T-cell (primary cell): ENCODE measurements around the gene DHCR7. TPM values are rescaled to one million over a fixed set of nuclear protein-coding genes. Genes with fewer than 3 reads are reported as not detected.

Experiments
- ATAC-seq, 4 experiments: fragments of 200-7000 bp in 3 of 4; fragments of 150-1000 bp in 1 of 4; cut with Tn5 transposase; replicated peaks in 1 of 4; 1 replicate in 3 of 4; 2 replicates in 1 of 4; pipeline ENCODE4 v1.10.0; 2021; ENCODE audit warnings: moderate library complexity in 3 of 4, mild to moderate bottlenecking in 2 of 4, moderate number of reproducible peaks in 1 of 4
- CTCF ChIA-PET, 2 donors: fragments of 300-600 bp; sonication (Branson Sonifier 250); formaldehyde crosslinking; loops; one replicate each; lab custom pipeline; 2022; ENCODE audit warnings: antibody characterized with exemption in 2 of 2; lab: Charles Lee
- POLR2A ChIA-PET, 2 donors: fragments of 300-600 bp; sonication (Branson Sonifier 250); formaldehyde crosslinking; loops; one replicate each; lab custom pipeline; 2022; ENCODE audit warnings: antibody characterized with exemption in 2 of 2; lab: Charles Lee
- DNase-seq, 35 experiments: peaks; one replicate each; pipeline versions ENCODE4 v3.0.0 to v3.0.0-alpha.2; 2013 to 2023
- H3K27ac ChIP-seq: one replicate; pipeline ENCODE4 v1.5.1; 2013; ENCODE audit warnings: low read length
- H3K27me3 ChIP-seq, 2 experiments: replicated peaks in 1 of 2; 1 replicate in 1 of 2; 2 replicates in 1 of 2; pipeline versions ENCODE4 v1.6.1 to v1.7.0; 2013; ENCODE audit warnings: low read length in 1 of 2, mixed read lengths in 1 of 2; ENCODE audit not compliant: control insufficient read depth in 2 of 2, insufficient read depth in 2 of 2; ENCODE audit errors: extremely low read depth in 1 of 2
- H3K36me3 ChIP-seq, 2 donors: 1 replicate in 1 of 2; 2 replicates in 1 of 2; pipeline versions ENCODE4 v1.6.1 to v1.7.0; 2013; ENCODE audit warnings: low read length in 1 of 2; ENCODE audit not compliant: control insufficient read depth in 2 of 2, insufficient read depth in 1 of 2; ENCODE audit errors: extremely low read depth in 1 of 2
- H3K4me1 ChIP-seq, 2 experiments: 1 replicate in 1 of 2; 2 replicates in 1 of 2; pipeline versions ENCODE4 v1.6.1 to v1.7.0; 2013; ENCODE audit warnings: low read length in 2 of 2, mixed read lengths in 1 of 2; ENCODE audit not compliant: insufficient read depth in 2 of 2, control insufficient read depth in 1 of 2; ENCODE audit errors: extremely low read depth in 1 of 2
- H3K4me3 ChIP-seq, 2 donors: 1 replicate in 1 of 2; 2 replicates in 1 of 2; pipeline versions ENCODE4 v1.5.1 to v1.7.0; 2013; ENCODE audit warnings: mild to moderate bottlenecking in 2 of 2, low read length in 1 of 2, moderate library complexity in 1 of 2; ENCODE audit not compliant: control insufficient read depth in 1 of 2; ENCODE audit errors: extremely low read depth in 1 of 2
- H3K9me3 ChIP-seq: 2 replicates; pipeline ENCODE4 v1.7.0; 2013
- H3K27ac Mint-ChIP-seq, 2 donors: one replicate each; pipeline ENCODE4 v1.8.0; 2020 to 2021; ENCODE audit warnings: mild to moderate bottlenecking in 2 of 2, mixed read lengths in 2 of 2
- H3K27me3 Mint-ChIP-seq, 2 donors: one replicate each; pipeline ENCODE4 v1.8.0; 2021 to 2022; ENCODE audit warnings: mixed read lengths in 2 of 2
- H3K36me3 Mint-ChIP-seq: one replicate; pipeline ENCODE4 v1.8.0; 2021; ENCODE audit warnings: mixed read lengths
- H3K4me1 Mint-ChIP-seq, 3 donors: one replicate each; pipeline ENCODE4 v1.8.0; 2020 to 2022; ENCODE audit warnings: mixed read lengths in 3 of 3, mild to moderate bottlenecking in 1 of 3
- H3K4me3 Mint-ChIP-seq, 3 donors: one replicate each; pipeline ENCODE4 v1.8.0; 2020 to 2022; ENCODE audit warnings: mild to moderate bottlenecking in 3 of 3, mixed read lengths in 3 of 3, moderate library complexity in 3 of 3
- H3K9me3 Mint-ChIP-seq, 3 donors: one replicate each; pipeline ENCODE4 v1.8.0; 2020 to 2022; ENCODE audit warnings: mixed read lengths in 3 of 3
- WGBS: methylation state at CpG from one replicate; pipeline ENCODE4 v1.1.5; 2013; ENCODE audit warnings: missing lambda C conversion rate; ENCODE audit not compliant: insufficient coverage; 5-methylcytosine and 5-hydroxymethylcytosine counted together
- total RNA-seq, 35 experiments: library from RNA in 6 of 35; stranded (reverse) in 6 of 35; fragments of 120-200 nt in 1 of 35; gene quantifications; one replicate each; pipeline versions ENCODE4 v1.2.1 to v1.2.4 and lab custom pipeline; 2013 to 2026

Gene DHCR7
- total RNA-seq, 5 donors from 2014 or later (not counting 1 experiment from before 2014, with no cell fraction given), result 17.8 to 22.6 (median 21.1) TPM

DNA sequence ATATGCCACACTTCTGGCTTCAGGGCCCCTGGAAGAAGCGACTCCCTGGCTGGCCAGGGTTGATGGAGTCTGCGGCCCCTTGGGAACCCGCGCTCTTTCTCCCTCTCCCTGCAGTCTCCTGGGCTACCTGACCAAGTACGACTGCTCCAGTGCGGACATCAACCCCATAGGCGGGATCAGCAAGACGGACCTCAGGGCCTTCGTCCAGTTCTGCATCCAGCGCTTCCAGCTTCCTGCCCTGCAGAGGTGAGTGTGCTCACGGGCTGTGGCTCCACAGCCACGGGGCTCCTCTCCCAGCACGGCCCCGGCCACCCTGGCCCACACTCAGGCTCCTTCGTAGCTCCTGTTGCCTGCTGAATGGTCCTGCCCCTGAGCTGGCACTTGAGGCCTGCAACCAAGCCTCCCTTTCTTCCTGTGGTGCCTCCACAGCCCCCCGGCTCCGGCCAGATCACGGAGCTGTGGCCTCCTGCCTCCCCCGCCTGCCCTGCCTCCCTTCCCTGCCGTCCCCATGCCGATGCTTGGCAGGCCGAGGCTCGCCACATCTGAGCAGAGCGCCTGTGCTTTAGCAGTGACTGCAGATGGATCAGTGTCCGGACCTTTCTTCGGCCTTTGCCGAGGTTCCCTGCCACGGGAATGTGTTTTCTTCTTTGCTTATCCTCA is 42.7 kb upstream of the DHCR7 start:
- peaks cover 21 to 60% of the 10 kb centered on the region in 2 donors for H3K36me3 ChIP-seq
- Mint-ChIP-seq H3K4me3 (no peak overlapping the region), H3K27me3 (no peaks in the 10 kb centered on the region), H3K36me3 (peaks cover 73% of the 10 kb centered on the region), H3K9me3 (no peaks in the 10 kb centered on the region), H3K4me1 (peaks cover 0 to 5% (median 4%) of the 10 kb centered on the region in 3 donors), H3K27ac (no peak overlapping the region)
- H3K9me3 ChIP-seq, result no peaks in the 10 kb centered on the region
- no peak overlapping the region for H3K4me3 ChIP-seq
- H3K27me3 ChIP-seq, result no peaks in the 10 kb centered on the region
- no peaks in the 10 kb centered on the region for H3K4me1 ChIP-seq
- CTCF ChIA-PET, result no interaction called here
- 97% methylated on average over 27 of the region's 28 CpGs for WGBS
- ATAC-seq (no peak), DNase-seq (peak in 2 of 35 experiments; percentile 3 to 21)
- POLR2A ChIA-PET, result no interaction called here
- no peak overlapping the region for H3K27ac ChIP-seq

DNA sequence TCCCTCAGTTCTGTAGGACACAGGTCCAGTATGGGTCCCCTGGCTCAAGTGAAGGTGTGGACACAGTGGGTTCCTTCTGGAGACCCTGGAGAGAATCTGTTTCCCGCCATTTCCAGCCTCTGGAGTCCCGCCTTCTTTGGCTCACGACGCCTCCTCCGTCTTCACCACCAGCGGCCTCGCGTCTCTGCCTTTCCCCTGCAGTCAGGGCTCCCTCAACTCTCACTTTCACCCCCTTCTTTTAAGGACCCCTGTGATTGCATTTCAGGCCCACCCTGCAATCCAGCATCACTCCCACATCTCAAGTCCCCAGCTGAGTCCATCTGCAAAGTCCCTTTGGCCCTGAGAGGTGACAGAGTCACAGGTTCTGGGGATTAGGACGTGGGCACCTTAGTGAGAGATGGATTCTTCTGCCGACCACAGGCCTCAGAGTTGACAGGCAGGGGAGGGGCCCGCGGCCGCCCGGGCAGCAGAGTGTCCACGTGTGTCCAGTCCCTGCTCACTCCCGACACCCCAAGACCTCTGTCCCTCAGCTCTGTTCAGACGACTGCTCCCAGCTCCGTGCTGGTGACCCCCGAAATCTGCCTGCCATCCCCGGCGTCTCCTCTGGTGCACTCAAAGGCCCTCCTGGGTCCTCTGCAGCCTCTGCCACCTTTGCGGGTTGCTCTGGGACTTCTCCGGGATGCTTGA is 42.0 kb upstream of the DHCR7 start:
- no peak overlapping the region for H3K27ac Mint-ChIP-seq

DNA sequence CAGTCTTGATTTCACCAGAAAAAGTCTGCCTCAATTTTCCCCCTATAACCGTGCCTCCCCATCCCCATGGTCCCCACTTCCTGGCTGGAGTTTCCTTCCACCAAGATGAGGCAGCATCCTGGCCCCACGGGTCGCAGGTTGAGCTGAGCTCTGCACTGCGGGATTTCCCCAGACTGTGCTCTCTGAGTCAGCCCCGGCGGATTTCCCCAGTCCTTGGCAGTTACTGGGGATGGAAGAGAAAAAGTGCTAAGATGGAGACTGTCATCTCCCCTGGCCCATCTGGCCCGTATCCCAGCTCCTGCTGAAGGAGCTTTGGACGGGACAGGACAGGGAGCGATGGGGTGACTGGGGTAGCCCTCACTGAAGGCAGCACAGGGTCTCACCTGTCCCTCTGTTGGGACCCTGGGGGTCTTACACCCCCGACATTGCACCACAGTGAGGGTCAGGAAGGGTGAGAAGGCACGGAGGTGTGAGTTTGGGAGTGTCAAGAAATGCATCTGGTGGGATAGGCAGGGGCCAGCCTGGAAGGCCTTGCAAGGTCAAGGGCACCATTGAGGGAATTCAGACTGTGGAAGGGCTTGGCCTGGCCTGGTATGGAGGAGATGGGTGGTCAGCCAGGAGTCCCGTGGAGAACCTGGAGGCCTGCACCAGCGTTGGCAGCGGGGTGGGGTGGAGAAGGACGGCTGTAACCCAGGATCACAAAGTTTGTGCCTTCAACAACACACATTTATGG is 41.3 kb upstream of the DHCR7 start:
- 56% methylated on average over 11 of the region's 15 CpGs for WGBS
- ATAC-seq (no peak), DNase-seq (peak in 4 of 35 experiments; percentile 3 to 20 (median 8))
- ChIA-PET CTCF (no interaction called here), POLR2A (no interaction called here)
- peaks cover 73% of the 10 kb centered on the region for H3K36me3 Mint-ChIP-seq
- H3K4me1 Mint-ChIP-seq, result peaks cover 0 to 5% (median 4%) of the 10 kb centered on the region in 3 donors
- no peaks in the 10 kb centered on the region for H3K27me3 Mint-ChIP-seq
- no peaks in the 10 kb centered on the region for H3K9me3 ChIP-seq
- H3K27ac ChIP-seq, result no peak overlapping the region
- H3K4me3 ChIP-seq, result no peak overlapping the region
- H3K9me3 Mint-ChIP-seq, result no peaks in the 10 kb centered on the region
- peaks cover 26 to 63% of the 10 kb centered on the region in 2 donors for H3K36me3 ChIP-seq
- no peak overlapping the region for H3K27ac Mint-ChIP-seq
- no peak overlapping the region for H3K4me3 Mint-ChIP-seq
- no peaks in the 10 kb centered on the region for H3K27me3 ChIP-seq
- no peaks in the 10 kb centered on the region for H3K4me1 ChIP-seq

More for the DNA sequence above, 42.0 kb upstream of the DHCR7 start:
- Mint-ChIP-seq H3K9me3 (no peaks in the 10 kb centered on the region), H3K4me3 (no peak overlapping the region), H3K27me3 (no peaks in the 10 kb centered on the region), H3K4me1 (peaks cover 0 to 5% (median 4%) of the 10 kb centered on the region in 3 donors), H3K36me3 (peaks cover 72% of the 10 kb centered on the region)
- Histone ChIP-seq H3K27me3 (no peaks in the 10 kb centered on the region), H3K27ac (no peak overlapping the region), H3K36me3 (peaks cover 24 to 60% of the 10 kb centered on the region in 2 donors), H3K4me3 (no peak overlapping the region), H3K4me1 (no peaks in the 10 kb centered on the region), H3K9me3 (no peaks in the 10 kb centered on the region)
- DNase-seq (peak in 3 of 35 experiments; percentile 2 to 11 (median 9)), ATAC-seq (no peak)
- ChIA-PET POLR2A (no interaction called here), CTCF (no interaction called here)
- 92% methylated on average over 23 of the region's 23 CpGs for WGBS

DNA sequence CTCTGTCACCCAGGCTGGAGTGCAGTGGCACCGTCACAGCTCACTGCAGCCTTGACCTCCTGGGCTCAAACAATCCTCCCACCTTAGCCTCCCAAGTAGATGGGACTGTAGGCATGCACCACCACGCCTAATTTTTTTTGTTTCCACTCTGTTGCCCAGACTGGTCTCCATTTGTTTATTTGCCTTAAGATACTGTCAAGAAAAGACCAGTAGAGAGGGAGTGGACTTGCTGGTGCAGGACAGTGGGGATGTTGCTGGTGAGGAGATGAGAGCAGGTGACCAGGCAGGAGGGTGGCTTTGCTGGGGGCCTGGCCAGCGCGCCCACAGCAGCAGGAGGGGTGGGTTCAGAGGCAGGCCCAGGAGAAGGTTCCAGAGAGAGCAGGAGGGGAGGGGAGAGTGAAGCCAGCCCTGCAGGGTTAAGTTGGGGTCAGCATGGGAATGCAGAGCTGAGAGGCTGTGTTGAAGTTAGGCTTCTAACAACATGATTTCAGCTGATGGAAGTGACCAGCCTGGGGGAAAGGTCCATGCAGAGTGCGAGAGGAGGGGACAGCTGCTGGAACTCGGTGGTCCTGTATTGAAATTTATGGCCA is 40.6 kb upstream of the DHCR7 start:
- 92% methylated on average over 3 of the region's 6 CpGs for WGBS
- peak overlapping the region in 1 of 2 donors; percentile 6 for H3K27ac Mint-ChIP-seq
- no peaks in the 10 kb centered on the region for H3K27me3 ChIP-seq
- H3K9me3 ChIP-seq, result no peaks in the 10 kb centered on the region
- peaks cover 29 to 66% of the 10 kb centered on the region in 2 donors for H3K36me3 ChIP-seq
- ChIA-PET CTCF (no interaction called here), POLR2A (no interaction called here)
- H3K36me3 Mint-ChIP-seq, result peaks cover 74% of the 10 kb centered on the region
- no peaks in the 10 kb centered on the region for H3K27me3 Mint-ChIP-seq
- H3K4me1 Mint-ChIP-seq, result peaks cover 0 to 5% (median 4%) of the 10 kb centered on the region in 3 donors
- no peaks in the 10 kb centered on the region for H3K9me3 Mint-ChIP-seq
- ATAC-seq, result no peak
- DNase-seq, result peak in 1 of 35 experiments; percentile 7
- no peak overlapping the region for H3K4me3 ChIP-seq
- H3K4me1 ChIP-seq, result no peaks in the 10 kb centered on the region
- no peak overlapping the region for H3K4me3 Mint-ChIP-seq
- no peak overlapping the region for H3K27ac ChIP-seq

DNA sequence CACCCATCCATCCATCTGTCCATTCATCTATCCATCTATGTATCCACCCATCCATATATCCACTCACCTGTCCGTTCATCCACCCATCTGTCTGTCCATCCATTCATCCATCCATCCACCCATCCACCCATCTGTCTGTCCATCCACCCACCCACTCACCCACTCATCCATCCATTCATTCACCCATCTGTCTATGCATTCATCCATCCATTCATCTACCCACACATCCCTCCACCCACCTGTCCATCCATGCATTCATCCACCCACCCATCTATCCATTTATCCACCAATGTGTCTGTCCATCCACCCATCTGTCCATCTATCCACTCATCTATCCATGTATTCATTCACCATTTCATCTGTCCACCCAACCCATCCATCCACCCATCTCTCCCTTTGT is 38.1 kb upstream of the DHCR7 start:
- Mint-ChIP-seq H3K4me1 (peaks cover 0 to 5% (median 4%) of the 10 kb centered on the region in 3 donors), H3K27ac (no peak overlapping the region), H3K9me3 (no peaks in the 10 kb centered on the region), H3K27me3 (no peaks in the 10 kb centered on the region), H3K4me3 (no peak overlapping the region), H3K36me3 (peaks cover 78% of the 10 kb centered on the region)
- ATAC-seq (no peak), DNase-seq (no peak)
- Histone ChIP-seq H3K4me1 (no peaks in the 10 kb centered on the region), H3K36me3 (peaks cover 46 to 69% of the 10 kb centered on the region in 2 donors), H3K9me3 (no peaks in the 10 kb centered on the region), H3K27ac (no peak overlapping the region), H3K4me3 (no peak overlapping the region), H3K27me3 (no peaks in the 10 kb centered on the region)
- WGBS, result 100% methylated on average over 1 of the region's 1 CpG
- ChIA-PET CTCF (interaction anchor here in 1 of 2 donors (0.7 kb wide), 1 partner anchor 423 kb away, joined by 3 read pairs; no protein-coding TSS in a partner anchor), POLR2A (no interaction called here)

DNA sequence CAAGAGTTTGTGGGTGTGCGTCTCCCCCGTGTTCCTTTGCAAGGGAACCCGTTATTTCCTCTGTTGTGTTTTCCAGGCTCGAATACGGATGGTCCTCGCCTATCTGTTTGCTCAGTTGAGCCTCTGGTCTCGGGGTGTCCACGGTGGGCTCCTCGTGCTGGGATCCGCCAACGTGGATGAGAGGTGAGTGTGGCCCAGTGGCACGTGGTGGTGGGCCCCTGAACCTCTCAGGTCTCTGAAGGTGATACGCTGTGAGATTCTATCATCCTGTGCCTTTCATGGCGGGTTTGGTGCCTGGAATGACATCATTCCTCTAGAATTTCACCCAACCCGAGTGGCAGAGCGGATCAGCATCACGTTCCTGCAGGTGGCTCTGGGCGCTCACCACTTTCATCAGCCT is 37.3 kb upstream of the DHCR7 start:
- CTCF ChIA-PET, result no interaction called here
- WGBS, result 96% methylated on average over 18 of the region's 18 CpGs
- Mint-ChIP-seq H3K27me3 (no peaks in the 10 kb centered on the region), H3K36me3 (peaks cover 78% of the 10 kb centered on the region), H3K4me3 (no peak overlapping the region), H3K27ac (no peak overlapping the region), H3K4me1 (peaks cover 0 to 5% (median 4%) of the 10 kb centered on the region in 3 donors), H3K9me3 (no peaks in the 10 kb centered on the region)
- POLR2A ChIA-PET, result no interaction called here
- Histone ChIP-seq H3K4me1 (no peaks in the 10 kb centered on the region), H3K9me3 (no peaks in the 10 kb centered on the region), H3K27ac (no peak overlapping the region), H3K36me3 (peaks cover 47 to 69% of the 10 kb centered on the region in 2 donors), H3K27me3 (no peaks in the 10 kb centered on the region), H3K4me3 (no peak overlapping the region)
- ATAC-seq, result no peak
- DNase-seq, result peak in 1 of 35 experiments; percentile 10
